ENCODE data around the gene KCNN4. TPM values are rescaled to one million over a fixed set of nuclear protein-coding genes. Genes with fewer than 3 reads are reported as not detected.

Gene KCNN4
- total and polyA plus RNA-seq, 2 of the 13 experiments (the other 11 are each of a cell fraction or from before 2014, with no cell fraction given): 0.13 to 0.25 TPM

GRCh38 chr19:43826787-43827754 lies 46.3 kb upstream of the KCNN4 start, which contains the start of gene ZNF283 (continued):
- TF ChIP-seq ZNF253 (CRISPR knock-in tag; IDR thresholded peaks at IDR 0.05; ENCODE audit: borderline replicate concordance): no peak
- no peak for TF ChIP-seq YEATS4 (CRISPR knock-in tag; IDR thresholded peaks at IDR 0.05; ENCODE audit: borderline replicate concordance)
- TF ChIP-seq ZBTB8A (CRISPR knock-in tag; IDR thresholded peaks at IDR 0.05; ENCODE audit: borderline replicate concordance, low read depth): no peak
- 0 out of 2 replicates have a peak, but pooled peaks have one; percentile 22 for TF ChIP-seq MAZ (IDR thresholded peaks at IDR 0.05; ENCODE audit: borderline replicate concordance, low read depth, low read length)
- TF ChIP-seq MAZ (CRISPR knock-in tag; IDR thresholded peaks at IDR 0.05; ENCODE audit: low read depth): no peak
- no peak for TF ChIP-seq CREB1 (IDR thresholded peaks at IDR 0.05)
- TF ChIP-seq CREB1 (CRISPR knock-in tag; IDR thresholded peaks at IDR 0.05): peak; percentile 70
- TF ChIP-seq CBFB (CRISPR knock-in tag; IDR thresholded peaks at IDR 0.05): no peak
- TF ChIP-seq RFXANK (CRISPR knock-in tag; IDR thresholded peaks at IDR 0.05): no peak
- TF ChIP-seq GZF1 (CRISPR knock-in tag; IDR thresholded peaks at IDR 0.05): no peak
- peak; percentile 71 for TF ChIP-seq DMAP1 (CRISPR knock-in tag; IDR thresholded peaks at IDR 0.05)
- no peak for TF ChIP-seq ZNF670 (CRISPR knock-in tag; IDR thresholded peaks at IDR 0.05; ENCODE audit: borderline replicate concordance)
- TF ChIP-seq CENPX (CRISPR knock-in tag; IDR thresholded peaks at IDR 0.05): no peak
- TF ChIP-seq, protein P1, sequence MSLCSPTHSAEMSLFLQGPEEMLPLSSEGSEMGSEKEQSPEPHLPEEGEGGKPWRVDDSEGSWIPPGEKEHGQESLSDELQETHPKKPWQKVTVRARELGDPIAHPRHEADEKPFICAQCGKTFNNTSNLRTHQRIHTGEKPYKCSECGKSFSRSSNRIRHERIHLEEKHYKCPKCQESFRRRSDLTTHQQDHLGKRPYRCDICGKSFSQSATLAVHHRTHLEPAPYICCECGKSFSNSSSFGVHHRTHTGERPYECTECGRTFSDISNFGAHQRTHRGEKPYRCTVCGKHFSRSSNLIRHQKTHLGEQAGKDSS (CRISPR knock-in tag; IDR thresholded peaks at IDR 0.05; ENCODE audit: borderline replicate concordance, low read depth): no peak
- TF ChIP-seq ZFP36L2 (CRISPR knock-in tag; IDR thresholded peaks at IDR 0.05): no peak
- no peak for TF ChIP-seq ZNF224 (CRISPR knock-in tag; IDR thresholded peaks at IDR 0.05)
- no peak for TF ChIP-seq ZBTB49 (CRISPR knock-in tag; IDR thresholded peaks at IDR 0.05; ENCODE audit: borderline replicate concordance)
- TF ChIP-seq FOSL1 (CRISPR knock-in tag; IDR thresholded peaks at IDR 0.05; ENCODE audit: borderline replicate concordance): no peak
- no peak for TF ChIP-seq SSRP1 (CRISPR knock-in tag; IDR thresholded peaks at IDR 0.05)
- TF ChIP-seq ZNF639 (CRISPR knock-in tag; conservative IDR thresholded peaks at IDR 0.05): no peak
- no peak for TF ChIP-seq JARID2 (CRISPR knock-in tag; IDR thresholded peaks at IDR 0.05; ENCODE audit: insufficient replicate concordance)
- no peak for TF ChIP-seq MLLT10 (CRISPR knock-in tag; IDR thresholded peaks at IDR 0.05)
- TF ChIP-seq, protein P2, sequence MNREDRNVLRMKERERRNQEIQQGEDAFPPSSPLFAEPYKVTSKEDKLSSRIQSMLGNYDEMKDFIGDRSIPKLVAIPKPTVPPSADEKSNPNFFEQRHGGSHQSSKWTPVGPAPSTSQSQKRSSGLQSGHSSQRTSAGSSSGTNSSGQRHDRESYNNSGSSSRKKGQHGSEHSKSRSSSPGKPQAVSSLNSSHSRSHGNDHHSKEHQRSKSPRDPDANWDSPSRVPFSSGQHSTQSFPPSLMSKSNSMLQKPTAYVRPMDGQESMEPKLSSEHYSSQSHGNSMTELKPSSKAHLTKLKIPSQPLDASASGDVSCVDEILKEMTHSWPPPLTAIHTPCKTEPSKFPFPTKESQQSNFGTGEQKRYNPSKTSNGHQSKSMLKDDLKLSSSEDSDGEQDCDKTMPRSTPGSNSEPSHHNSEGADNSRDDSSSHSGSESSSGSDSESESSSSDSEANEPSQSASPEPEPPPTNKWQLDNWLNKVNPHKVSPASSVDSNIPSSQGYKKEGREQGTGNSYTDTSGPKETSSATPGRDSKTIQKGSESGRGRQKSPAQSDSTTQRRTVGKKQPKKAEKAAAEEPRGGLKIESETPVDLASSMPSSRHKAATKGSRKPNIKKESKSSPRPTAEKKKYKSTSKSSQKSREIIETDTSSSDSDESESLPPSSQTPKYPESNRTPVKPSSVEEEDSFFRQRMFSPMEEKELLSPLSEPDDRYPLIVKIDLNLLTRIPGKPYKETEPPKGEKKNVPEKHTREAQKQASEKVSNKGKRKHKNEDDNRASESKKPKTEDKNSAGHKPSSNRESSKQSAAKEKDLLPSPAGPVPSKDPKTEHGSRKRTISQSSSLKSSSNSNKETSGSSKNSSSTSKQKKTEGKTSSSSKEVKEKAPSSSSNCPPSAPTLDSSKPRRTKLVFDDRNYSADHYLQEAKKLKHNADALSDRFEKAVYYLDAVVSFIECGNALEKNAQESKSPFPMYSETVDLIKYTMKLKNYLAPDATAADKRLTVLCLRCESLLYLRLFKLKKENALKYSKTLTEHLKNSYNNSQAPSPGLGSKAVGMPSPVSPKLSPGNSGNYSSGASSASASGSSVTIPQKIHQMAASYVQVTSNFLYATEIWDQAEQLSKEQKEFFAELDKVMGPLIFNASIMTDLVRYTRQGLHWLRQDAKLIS (CRISPR knock-in tag; IDR thresholded peaks at IDR 0.05): no peak
